Astrocyte (in vitro differentiated cells and primary cell): Measurements from ENCODE around the gene SLC25A10. TPM values are rescaled to one million over a fixed set of nuclear protein-coding genes. Genes with fewer than 3 reads are reported as not detected.
A peak's percentile ranks its signal among the peaks of the same experiment; 100 is the strongest.

Experiments
- DNase-seq: peaks from one replicate; pipeline ENCODE4 v3.0.0-alpha.2; 2010; ENCODE audit warnings: low read depth
- FAIRE-seq: peaks from 2 replicates; lab custom pipeline; 2011; peaks lifted over from hg19 to GRCh38; lab: Jason Lieb, UNC
- H2AFZ ChIP-seq: 2 replicates; pipeline ENCODE4 v1.6.0; 2012; ENCODE audit warnings: low read depth, low read length, inconsistent platforms
- H3K27ac ChIP-seq: 2 replicates; pipeline ENCODE4 v1.5.1; 2011; ENCODE audit warnings: low read depth, low read length, inconsistent platforms
- H3K27me3 ChIP-seq: 2 replicates; pipeline ENCODE4 v1.6.0; 2011; ENCODE audit warnings: low read length, inconsistent platforms; ENCODE audit not compliant: insufficient read depth
- H3K36me3 ChIP-seq: 2 replicates; pipeline ENCODE4 v1.5.1; 2011; ENCODE audit warnings: low read length, inconsistent platforms; ENCODE audit not compliant: insufficient read depth
- H3K4me1 ChIP-seq: 2 replicates; pipeline ENCODE4 v1.5.1; 2011; ENCODE audit warnings: low read length, inconsistent platforms; ENCODE audit not compliant: insufficient read depth
- H3K4me2 ChIP-seq: 2 replicates; pipeline ENCODE4 v1.6.0; 2012; ENCODE audit warnings: low read length, inconsistent platforms
- H3K4me3 ChIP-seq: 2 replicates; pipeline ENCODE4 v1.5.1; 2011; ENCODE audit warnings: low read depth, mild to moderate bottlenecking, low read length, inconsistent platforms; ENCODE audit not compliant: insufficient read depth
- H3K79me2 ChIP-seq: 2 replicates; pipeline ENCODE4 v1.6.0; 2012; ENCODE audit warnings: mild to moderate bottlenecking, low read length, inconsistent platforms; ENCODE audit not compliant: insufficient read depth
- H3K9ac ChIP-seq: 2 replicates; pipeline ENCODE4 v1.6.0; 2012; ENCODE audit warnings: mild to moderate bottlenecking, low read length, inconsistent platforms
- H3K9me3 ChIP-seq: 2 replicates; pipeline ENCODE4 v1.5.1; 2012; ENCODE audit warnings: low read depth, mild to moderate bottlenecking, low read length, inconsistent platforms; ENCODE audit not compliant: insufficient read depth
- H4K20me1 ChIP-seq: 2 replicates; pipeline ENCODE4 v1.6.0; 2012; ENCODE audit warnings: low read length, inconsistent platforms; ENCODE audit not compliant: insufficient read depth
- H3K27ac Mint-ChIP-seq: one replicate; pipeline ENCODE4 v1.8.0; 2021; ENCODE audit warnings: mild to moderate bottlenecking, mixed read lengths; ENCODE audit not compliant: unreplicated experiment
- H3K27me3 Mint-ChIP-seq: one replicate; pipeline ENCODE4 v1.8.0; 2021; ENCODE audit warnings: low read depth, mixed read lengths; ENCODE audit not compliant: unreplicated experiment
- H3K36me3 Mint-ChIP-seq: one replicate; pipeline ENCODE4 v1.8.0; 2021; ENCODE audit warnings: low read depth, mixed read lengths; ENCODE audit not compliant: unreplicated experiment
- H3K4me1 Mint-ChIP-seq: one replicate; pipeline ENCODE4 v1.8.0; 2021; ENCODE audit warnings: low read depth, mixed read lengths; ENCODE audit not compliant: unreplicated experiment
- H3K4me3 Mint-ChIP-seq: one replicate; pipeline ENCODE4 v1.8.0; 2021; ENCODE audit warnings: mild to moderate bottlenecking, moderate library complexity, mixed read lengths; ENCODE audit not compliant: unreplicated experiment
- H3K9me3 Mint-ChIP-seq: one replicate; pipeline ENCODE4 v1.8.0; 2021; ENCODE audit warnings: mild to moderate bottlenecking, mixed read lengths; ENCODE audit not compliant: unreplicated experiment
- EZH2 ChIP-seq: IDR thresholded peaks from 2 replicates; pipeline ENCODE4 v1.6.1; 2012; ENCODE audit warnings: mild to moderate bottlenecking, low read length, inconsistent platforms; ENCODE audit not compliant: insufficient read depth
- total RNA-seq: library from RNA; stranded (reverse); gene quantifications from 2 replicates; pipeline ENCODE4 v1.2.1, GENCODE V29; 2021
- TF ChIP-seq, protein P1 (sequence below): IDR thresholded peaks from 2 replicates; pipeline ENCODE4 v1.5.1; 2011; ENCODE audit warnings: low read depth, mild to moderate bottlenecking, inconsistent platforms, low read length, moderate library complexity; ENCODE audit not compliant: insufficient read depth

The SLC25A10 gene
- total RNA-seq, 1 donor from 2014 or later: 9.3 TPM

DNA sequence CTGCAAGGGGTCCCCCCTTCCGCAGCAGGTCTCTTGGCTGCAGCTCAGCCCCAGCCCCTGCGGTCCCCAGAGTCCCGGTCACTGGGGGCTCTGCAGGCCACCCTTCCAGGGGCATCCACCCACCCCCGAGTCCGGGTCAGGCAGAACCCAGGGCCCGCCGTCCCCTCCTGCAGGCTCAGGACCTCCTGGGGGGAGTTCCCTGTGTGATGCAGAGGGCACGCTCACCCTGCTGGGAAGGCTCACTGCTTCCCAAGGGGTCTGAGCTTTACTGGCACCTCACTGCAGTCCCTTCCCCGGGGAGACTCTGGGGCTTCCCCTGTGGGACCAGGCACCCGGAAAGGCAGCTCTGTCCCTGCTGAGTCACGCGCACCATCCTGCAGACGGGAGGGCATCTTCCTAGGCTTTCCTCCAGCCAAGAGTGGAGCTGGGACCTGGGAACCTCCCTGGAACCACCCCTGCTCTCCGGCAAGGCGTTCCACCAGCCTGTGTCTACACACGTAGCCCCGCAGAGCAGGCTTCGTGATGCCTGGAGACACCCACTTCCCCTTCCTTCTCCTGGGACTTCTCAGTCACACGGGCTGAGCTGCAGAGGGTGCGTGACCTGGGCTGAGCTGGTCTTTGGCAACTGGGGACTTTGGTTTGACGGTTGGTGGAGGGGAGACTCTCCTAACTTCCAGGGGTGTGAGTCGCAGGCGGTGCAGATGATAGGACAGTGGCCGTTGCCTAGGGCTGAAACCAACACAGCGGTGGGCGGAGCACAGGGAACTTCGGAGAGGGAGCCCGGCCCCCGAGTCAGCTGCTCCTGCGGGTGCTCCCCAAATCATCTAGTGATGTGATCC lies 23.4 kb downstream of the SLC25A10 start:
- no peak for DNase-seq
- no peak for FAIRE-seq
- H4K20me1 ChIP-seq: no peaks in the 10 kb centered on the region
- H3K4me2 ChIP-seq: peak overlapping the region; percentile 40
- peaks cover 3% of the 10 kb centered on the region for H3K4me1 ChIP-seq
- no peak overlapping the region for H3K4me3 ChIP-seq
- H3K27me3 Mint-ChIP-seq: peaks cover 19% of the 10 kb centered on the region
- H3K27ac ChIP-seq: no peak overlapping the region
- no peaks in the 10 kb centered on the region for H3K9me3 ChIP-seq
- no peaks in the 10 kb centered on the region for H3K36me3 ChIP-seq
- H3K9ac ChIP-seq: no peak overlapping the region
- no peak overlapping the region for H3K4me3 Mint-ChIP-seq
- no peaks in the 10 kb centered on the region for H3K36me3 Mint-ChIP-seq
- peak overlapping the region; percentile 51 for H2AFZ ChIP-seq
- peaks cover 3% of the 10 kb centered on the region for H3K4me1 Mint-ChIP-seq
- no peak overlapping the region for H3K27ac Mint-ChIP-seq
- H3K9me3 Mint-ChIP-seq: no peaks in the 10 kb centered on the region
- H3K79me2 ChIP-seq: no peaks in the 10 kb centered on the region
- H3K27me3 ChIP-seq: peaks cover 12% of the 10 kb centered on the region
- TF ChIP-seq, protein P1, sequence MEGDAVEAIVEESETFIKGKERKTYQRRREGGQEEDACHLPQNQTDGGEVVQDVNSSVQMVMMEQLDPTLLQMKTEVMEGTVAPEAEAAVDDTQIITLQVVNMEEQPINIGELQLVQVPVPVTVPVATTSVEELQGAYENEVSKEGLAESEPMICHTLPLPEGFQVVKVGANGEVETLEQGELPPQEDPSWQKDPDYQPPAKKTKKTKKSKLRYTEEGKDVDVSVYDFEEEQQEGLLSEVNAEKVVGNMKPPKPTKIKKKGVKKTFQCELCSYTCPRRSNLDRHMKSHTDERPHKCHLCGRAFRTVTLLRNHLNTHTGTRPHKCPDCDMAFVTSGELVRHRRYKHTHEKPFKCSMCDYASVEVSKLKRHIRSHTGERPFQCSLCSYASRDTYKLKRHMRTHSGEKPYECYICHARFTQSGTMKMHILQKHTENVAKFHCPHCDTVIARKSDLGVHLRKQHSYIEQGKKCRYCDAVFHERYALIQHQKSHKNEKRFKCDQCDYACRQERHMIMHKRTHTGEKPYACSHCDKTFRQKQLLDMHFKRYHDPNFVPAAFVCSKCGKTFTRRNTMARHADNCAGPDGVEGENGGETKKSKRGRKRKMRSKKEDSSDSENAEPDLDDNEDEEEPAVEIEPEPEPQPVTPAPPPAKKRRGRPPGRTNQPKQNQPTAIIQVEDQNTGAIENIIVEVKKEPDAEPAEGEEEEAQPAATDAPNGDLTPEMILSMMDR: no peak
- no peak for TF ChIP-seq EZH2

DNA sequence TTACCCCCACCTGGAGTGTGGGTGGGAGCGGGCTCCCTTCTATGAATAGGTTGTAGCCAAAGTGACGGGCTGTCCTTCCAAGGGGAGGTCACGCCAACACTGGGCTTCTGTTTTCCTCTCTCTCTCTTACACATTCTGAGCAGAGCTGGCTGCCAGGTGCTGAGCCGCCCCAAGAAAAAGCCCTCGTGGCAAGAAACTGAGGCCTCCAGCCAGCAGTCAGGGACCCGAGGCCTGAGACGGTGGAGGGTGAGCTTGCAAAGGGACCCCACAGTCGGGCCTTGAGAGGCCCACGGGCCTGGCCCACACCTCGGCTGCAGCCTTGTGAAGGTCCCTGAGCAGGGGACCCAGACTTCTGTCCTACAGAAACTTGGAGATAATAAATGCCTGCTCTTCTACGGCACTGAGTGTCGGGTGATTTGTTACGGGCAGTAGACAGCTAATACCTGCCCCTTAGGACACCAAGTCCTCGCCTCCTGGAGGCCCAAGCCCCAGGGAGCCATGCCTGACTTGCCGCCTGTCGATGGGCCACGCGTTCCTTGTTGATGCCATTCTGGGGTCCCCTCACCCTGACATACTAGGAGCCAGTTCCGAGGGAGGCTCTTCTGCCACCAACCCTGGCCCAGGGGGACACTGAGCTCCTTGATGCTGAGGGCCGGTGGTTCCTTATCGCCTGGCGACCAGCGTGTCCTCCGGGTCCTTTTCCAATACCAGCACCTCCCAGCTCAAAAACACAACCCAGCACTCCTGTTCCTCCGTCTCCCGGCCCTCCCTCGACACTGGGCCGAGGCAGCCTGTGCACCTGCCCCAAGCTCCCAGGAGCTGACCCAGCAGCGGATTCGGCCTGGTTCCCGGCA lies 26.1 kb downstream of the SLC25A10 start:
- no peaks in the 10 kb centered on the region for H3K79me2 ChIP-seq
- peaks cover 3% of the 10 kb centered on the region for H3K27me3 ChIP-seq
- H3K36me3 ChIP-seq: no peaks in the 10 kb centered on the region
- no peak overlapping the region for H3K9ac ChIP-seq
- H3K9me3 ChIP-seq: no peaks in the 10 kb centered on the region
- no peaks in the 10 kb centered on the region for H4K20me1 ChIP-seq
- no peaks in the 10 kb centered on the region for H3K4me1 ChIP-seq
- no peak overlapping the region for H2AFZ ChIP-seq
- no peaks in the 10 kb centered on the region for H3K36me3 Mint-ChIP-seq
- no peak for TF ChIP-seq EZH2
- TF ChIP-seq, protein P1: no peak
- no peak overlapping the region for H3K4me3 Mint-ChIP-seq
- H3K27ac Mint-ChIP-seq: no peak overlapping the region
- no peak overlapping the region for H3K27ac ChIP-seq
- peaks cover 3% of the 10 kb centered on the region for H3K4me1 Mint-ChIP-seq
- no peaks in the 10 kb centered on the region for H3K9me3 Mint-ChIP-seq
- peaks cover 14% of the 10 kb centered on the region for H3K27me3 Mint-ChIP-seq
- DNase-seq: no peak
- no peak overlapping the region for H3K4me3 ChIP-seq
- H3K4me2 ChIP-seq: no peak overlapping the region
- FAIRE-seq: no peak
